Measurements from ENCODE around the gene IKZF5. TPM values are rescaled to one million over a fixed set of nuclear protein-coding genes. Genes with fewer than 3 reads are reported as not detected.

Gene IKZF5
- total RNA-seq, 1 experiment from 2014 or later = 12.5 TPM

DNA sequence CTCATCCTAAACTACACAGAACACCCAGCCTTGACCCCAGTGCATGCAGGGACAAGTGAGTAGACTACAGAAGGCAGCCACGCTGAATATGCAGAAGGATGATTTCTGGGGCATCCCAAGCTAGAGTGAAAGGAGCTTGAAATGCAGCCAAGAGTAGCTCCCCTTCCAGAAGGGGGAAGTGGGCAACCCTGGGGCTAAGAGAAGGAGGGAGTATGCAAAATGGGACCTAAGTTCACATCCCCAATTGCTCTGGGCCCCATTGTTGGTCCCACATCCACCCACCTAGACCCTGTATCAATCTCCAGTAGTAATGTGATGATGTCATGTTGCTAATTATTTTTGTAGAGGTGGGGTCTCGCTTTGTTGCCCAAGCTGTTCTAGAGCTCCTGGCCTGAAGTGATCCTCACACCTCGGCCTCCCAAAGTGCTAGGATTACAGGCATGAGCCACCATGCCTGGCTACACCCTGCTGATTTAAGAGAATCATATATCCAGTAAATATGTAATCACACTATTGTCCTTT, 34.0 kb downstream of the IKZF5 start:
- Mint-ChIP-seq H3K4me1 (peaks cover 6 to 7% of the 10 kb centered on the region in 2 experiments; a peak in 3 of 4 replicates), H3K27me3 (ENCODE audit: low read depth) (peaks cover 8% of the 10 kb centered on the region), H3K9me3 (no peaks in the 10 kb centered on the region; a peak in 1 of 5 replicates), H3K4me3 (no peak overlapping the region), H3K36me3 (ENCODE audit: insufficient read depth in 1 of 3, low read depth in 3 of 3) (no peaks in the 10 kb centered on the region), H3K27ac (no peak overlapping the region)
- Histone ChIP-seq H3K14ac (ENCODE audit: insufficient read depth, low read length) (no peak overlapping the region), H4K91ac (ENCODE audit: insufficient read length, low read depth, low read length) (no peak overlapping the region), H3T11ph (ENCODE audit: low read length) (no peak overlapping the region), H4K20me1 (ENCODE audit: control insufficient read depth, insufficient read depth, insufficient read length) (no peaks in the 10 kb centered on the region), H2AFZ (ENCODE audit: low read length) (no peak overlapping the region), H3K56ac (ENCODE audit: insufficient read length, low read depth, low read length) (no peak overlapping the region), H4K8ac (replicated peaks; ENCODE audit: insufficient read length, low read depth, low read length) (no peak overlapping the region), H3K4ac (ENCODE audit: low read depth, low read length) (no peak overlapping the region), H2BK120ac (ENCODE audit: low read depth, low read length, poor library complexity, severe bottlenecking) (no peak overlapping the region), H2AK5ac (ENCODE audit: insufficient read length, low read length) (no peak overlapping the region), H2BK15ac (ENCODE audit: low read depth, low read length) (no peak overlapping the region), H3K4me1 (ENCODE audit: insufficient read depth, low read length) (no peaks in the 10 kb centered on the region), H3K9me3 (ENCODE audit: control insufficient read depth, low read depth, low read length) (no peaks in the 10 kb centered on the region), H3K27me3 (ENCODE audit: insufficient read depth, low read length) (no peaks in the 10 kb centered on the region), H3K23me2 (ENCODE audit: insufficient read length, low read depth, low read length, poor library complexity, severe bottlenecking) (no peaks in the 10 kb centered on the region), H3K23ac (ENCODE audit: insufficient read length, low read depth, low read length) (no peak overlapping the region), H2BK20ac (ENCODE audit: low read depth, low read length, poor library complexity, severe bottlenecking) (no peak overlapping the region), H4K5ac (ENCODE audit: insufficient read length, low read depth, low read length) (no peak overlapping the region), H2BK5ac (ENCODE audit: insufficient read length, low read length) (no peak overlapping the region), H3K27ac (ENCODE audit: insufficient read length, low read depth, low read length) (no peak overlapping the region), H3K79me2 (ENCODE audit: insufficient read depth, low read length) (no peaks in the 10 kb centered on the region), H3K9ac (ENCODE audit: extremely low read depth, insufficient read length, low read length) (no peak overlapping the region), H3K18ac (ENCODE audit: insufficient read length, low read depth, low read length) (no peak overlapping the region), H2BK12ac (ENCODE audit: insufficient read length, low read depth, low read length) (no peak overlapping the region), H3K79me1 (ENCODE audit: insufficient read depth, low read depth, low read length, poor library complexity, severe bottlenecking) (no peaks in the 10 kb centered on the region), H3K4me2 (ENCODE audit: insufficient read depth, insufficient read length, low read length) (no peak overlapping the region)
- DNase-seq = no peak
- WGBS (ENCODE audit: extremely low coverage, insufficient read length, low lambda C conversion rate) = no CpG with 5 or more reads among the region's 3 CpGs
- TF ChIP-seq, protein P1, sequence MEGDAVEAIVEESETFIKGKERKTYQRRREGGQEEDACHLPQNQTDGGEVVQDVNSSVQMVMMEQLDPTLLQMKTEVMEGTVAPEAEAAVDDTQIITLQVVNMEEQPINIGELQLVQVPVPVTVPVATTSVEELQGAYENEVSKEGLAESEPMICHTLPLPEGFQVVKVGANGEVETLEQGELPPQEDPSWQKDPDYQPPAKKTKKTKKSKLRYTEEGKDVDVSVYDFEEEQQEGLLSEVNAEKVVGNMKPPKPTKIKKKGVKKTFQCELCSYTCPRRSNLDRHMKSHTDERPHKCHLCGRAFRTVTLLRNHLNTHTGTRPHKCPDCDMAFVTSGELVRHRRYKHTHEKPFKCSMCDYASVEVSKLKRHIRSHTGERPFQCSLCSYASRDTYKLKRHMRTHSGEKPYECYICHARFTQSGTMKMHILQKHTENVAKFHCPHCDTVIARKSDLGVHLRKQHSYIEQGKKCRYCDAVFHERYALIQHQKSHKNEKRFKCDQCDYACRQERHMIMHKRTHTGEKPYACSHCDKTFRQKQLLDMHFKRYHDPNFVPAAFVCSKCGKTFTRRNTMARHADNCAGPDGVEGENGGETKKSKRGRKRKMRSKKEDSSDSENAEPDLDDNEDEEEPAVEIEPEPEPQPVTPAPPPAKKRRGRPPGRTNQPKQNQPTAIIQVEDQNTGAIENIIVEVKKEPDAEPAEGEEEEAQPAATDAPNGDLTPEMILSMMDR (conservative IDR thresholded peaks at IDR 0.05) = no peak

All from H9 (cell line).